GM18498 (cell line): ENCODE measurements around the gene TTLL8.

Source experiments
- ATAC-seq: cut with Tn5 transposase; IDR thresholded peaks from one replicate; pipeline ENCODE4 v1.9.1; 2021; ENCODE audit warnings: mild to moderate bottlenecking, moderate library complexity; ENCODE audit not compliant: unreplicated experiment

TTLL8 gene

GRCh38 chr22:49969751-49970527 is 88.2 kb downstream of the TTLL8 start:
- ATAC-seq = peak; percentile 1

DNA sequence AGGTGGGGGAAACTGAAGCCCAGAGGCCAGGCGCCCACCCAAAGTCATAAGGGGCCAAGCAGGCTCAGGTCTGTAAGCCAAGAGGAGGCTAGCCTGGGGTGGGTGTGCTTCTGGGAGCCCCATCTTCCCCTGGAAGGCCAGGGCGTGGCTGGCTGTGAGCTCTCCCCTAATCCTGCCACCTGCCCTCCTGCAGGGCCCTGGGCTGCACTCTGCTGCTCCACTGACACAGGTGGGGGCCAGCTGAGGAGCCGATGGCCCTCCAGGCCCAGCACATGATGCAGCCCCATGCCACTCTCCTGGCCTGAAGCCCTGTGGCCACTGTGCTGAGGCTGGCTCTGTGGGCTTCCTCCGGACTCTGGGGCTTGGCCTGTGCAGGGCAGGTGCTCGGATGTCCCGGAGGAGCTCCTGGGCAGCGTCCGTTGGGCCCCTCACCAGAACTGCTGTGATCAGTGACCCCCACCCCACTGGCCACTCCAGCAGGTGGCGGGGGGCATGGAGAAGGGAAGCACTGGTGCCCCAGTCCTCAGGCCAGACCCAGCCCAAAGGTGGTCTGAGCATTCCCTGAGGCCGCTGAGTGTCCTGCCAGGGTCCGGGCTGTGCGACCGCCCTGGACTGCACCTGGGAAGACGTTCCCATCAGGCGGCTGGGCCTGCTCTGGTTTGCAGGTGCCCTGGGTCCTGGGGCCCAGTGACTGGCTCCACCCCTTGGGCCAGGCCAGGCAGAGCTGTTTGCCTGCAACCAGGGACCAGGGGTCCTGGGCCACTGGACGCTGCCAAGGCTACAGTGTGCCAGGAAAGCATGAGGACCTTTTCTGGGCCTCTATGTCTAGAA is 89.1 kb downstream of the TTLL8 start:
- no peak for ATAC-seq
